ENCODE results near the gene TMEFF2. TPM values are rescaled to one million over a fixed set of nuclear protein-coding genes. Genes with fewer than 3 reads are reported as not detected.
A peak's percentile ranks its signal among the peaks of the same experiment; 100 is the strongest.

TMEFF2 gene
- total RNA-seq, 1 donor, result 9.4 TPM

- DNase-seq (ENCODE audit: low read depth), result no peak
- TF ChIP-seq CTCF (IDR thresholded peaks at IDR 0.05; ENCODE audit: insufficient read depth, low read length), result no peak
- H3K4me3 ChIP-seq (ENCODE audit: low read depth, low read length), result no peak overlapping the region
These were observed 33.0 kb downstream of the TMEFF2 start for GRCh38 chr2:192161656-192162290.

- H3K4me3 ChIP-seq (ENCODE audit: low read depth, low read length), result no peak overlapping the region
- no peak for TF ChIP-seq CTCF (IDR thresholded peaks at IDR 0.05; ENCODE audit: insufficient read depth, low read length)
- no peak for DNase-seq (ENCODE audit: low read depth)
These were observed 35.0 kb downstream of the TMEFF2 start for GRCh38 chr2:192159736-192160135.

- TF ChIP-seq CTCF (IDR thresholded peaks at IDR 0.05; ENCODE audit: insufficient read depth, low read length), result no peak
- H3K4me3 ChIP-seq (ENCODE audit: low read depth, low read length), result no peak overlapping the region
- DNase-seq (ENCODE audit: low read depth), result no peak
These were observed 35.5 kb downstream of the TMEFF2 start for GRCh38 chr2:192159208-192159607.

GRCh38 chr2:192157776-192158175, 37.0 kb downstream of the TMEFF2 start:
- no peak for DNase-seq (ENCODE audit: low read depth)
- TF ChIP-seq CTCF (IDR thresholded peaks at IDR 0.05; ENCODE audit: insufficient read depth, low read length), result no peak
- no peak overlapping the region for H3K4me3 ChIP-seq (ENCODE audit: low read depth, low read length)

- TF ChIP-seq CTCF (IDR thresholded peaks at IDR 0.05; ENCODE audit: insufficient read depth, low read length), result no peak
- peak; percentile 33 for DNase-seq (ENCODE audit: low read depth)
- H3K4me3 ChIP-seq (ENCODE audit: low read depth, low read length), result no peak overlapping the region
These were observed 39.1 kb downstream of the TMEFF2 start for GRCh38 chr2:192155511-192156118.

- no peak overlapping the region for H3K4me3 ChIP-seq (ENCODE audit: low read depth, low read length)
- TF ChIP-seq CTCF (IDR thresholded peaks at IDR 0.05; ENCODE audit: insufficient read depth, low read length), result no peak
- DNase-seq (ENCODE audit: low read depth), result no peak
These were observed 41.2 kb downstream of the TMEFF2 start for GRCh38 chr2:192153561-192153960.
